ENCODE measurements around the gene UNC13B. TPM values are rescaled to one million over a fixed set of nuclear protein-coding genes. Genes with fewer than 3 reads are reported as not detected.
A peak's percentile ranks its signal among the peaks of the same experiment; 100 is the strongest.

The UNC13B gene
- total RNA-seq (0.25 and 0.32 TPM in 2 replicates), polyA plus RNA-seq (0.14 and 0.19 TPM in 2 replicates), polyA minus RNA-seq (0.43 and 0.71 TPM in 2 replicates)
- 0.58 TPM for total RNA-seq (2013)

- peaks cover 6% of the 10 kb centered on the region for H3K27me3 Mint-ChIP-seq
- H3K27ac Mint-ChIP-seq, result peak within 1 kb of the TSS; percentile 61
- Histone ChIP-seq H3K79me2 (ENCODE audit: control insufficient read depth, insufficient read depth, low read length) (no peaks in the 10 kb centered on the region), H3K4me2 (replicated peaks; ENCODE audit: low read depth, low read length, poor library complexity, severe bottlenecking) (peak within 1 kb of the TSS; percentile 81), H3K9me3 (ENCODE audit: control extremely low read depth in 1 of 3, control insufficient read depth in 2 of 3, insufficient read depth in 1 of 3, low read length in 2 of 3) (peaks cover 0 to 6% (median 0%) of the 10 kb centered on the region in 3 donors), H3K9ac (ENCODE audit: low read length) (peak within 1 kb of the TSS; percentile 80), H3K4me1 (ENCODE audit: control insufficient read depth in 2 of 2, insufficient read depth in 2 of 2, low read length in 2 of 2) (peaks cover 16 to 30% of the 10 kb centered on the region in 2 donors), H3K27ac (ENCODE audit: low read length in 2 of 2) (no peak within 1 kb of the TSS), H3K36me3 (replicated peaks in 1 of 2; ENCODE audit: control extremely low read depth in 1 of 2, control insufficient read depth in 1 of 2, extremely low read depth in 1 of 2, insufficient read depth in 2 of 2, low read length in 1 of 2) (no peaks in the 10 kb centered on the region), H3K27me3 (replicated peaks in 1 of 4; ENCODE audit: control extremely low read depth in 1 of 4, control insufficient read depth in 3 of 4, insufficient read depth in 4 of 4, low read length in 3 of 4) (peaks cover 0 to 9% (median 4%) of the 10 kb centered on the region in 4 experiments), H3K4me3 (ENCODE audit: control extremely low read depth in 1 of 5, extremely low read depth in 1 of 5, insufficient read depth in 1 of 5, low read depth in 2 of 5, low read length in 4 of 5) (peak within 1 kb of the TSS; percentile 39 to 89 (median 78)), H2AFZ (ENCODE audit: insufficient read depth, low read depth, low read length, poor library complexity, severe bottlenecking) (peak within 1 kb of the TSS; percentile 96), H4K20me1 (ENCODE audit: control insufficient read depth, insufficient read depth, low read length, poor library complexity, severe bottlenecking) (no peaks in the 10 kb centered on the region)
- no peaks in the 10 kb centered on the region for H3K9me3 Mint-ChIP-seq (ENCODE audit: insufficient read depth)
- 2% methylated on average over 57 of the region's 70 CpGs for WGBS (ENCODE audit: insufficient coverage)
- H3K4me1 Mint-ChIP-seq, result peaks cover 28% of the 10 kb centered on the region
- peak within 1 kb of the TSS; percentile 89 for H3K4me3 Mint-ChIP-seq
- TF ChIP-seq CTCF (IDR thresholded peaks at IDR 0.05) (no peak), EZH2 (IDR thresholded peaks at IDR 0.05; ENCODE audit: borderline replicate concordance, insufficient read depth, low read depth, low read length, poor library complexity, severe bottlenecking) (no peak)
- ATAC-seq (ENCODE audit: low read depth), result peak; percentile 97
- intact Hi-C loops (cut with micrococcal nuclease), result loop anchor here (1.0 to 2.0 kb wide), 3 partner anchors 45 to 59 kb away; partner anchors contain the start of gene STOML2
- ChIA-PET CTCF (interaction anchor here (0.9 to 2.0 kb wide), 4 partner anchors 45 to 259 kb away, joined by 4 to 5 read pairs (median 4); partner anchors contain the start of gene ATOSB), POLR2A (interaction anchor here (0.6 to 0.7 kb wide), 2 partner anchors 14 to 182 kb away, joined by 3 to 4 read pairs; no protein-coding TSS in a partner anchor)
- peak; percentile 83 for DNase-seq
Measured at GRCh38 chr9:35161713-35162604, at the start of gene UNC13B. Gene UNC13B, plus strand, starts transcription at chr9:35162009. Its CDS starts 275 bp downstream, at chr9:35162284.

Measured in B cell (primary cell).